ENCODE results near the gene EVI5.
"Not testable (repeated sequence)": the region's sequence is repeated elsewhere in the genome, so short reads cannot be mapped to it uniquely, and the experiment has no call there.

GRCh38 chr1:92773749-92774148, 11.2 kb downstream of the EVI5 start:
- not testable (repeated sequence) for TF ChIP-seq POLR2A, CTCF (IDR thresholded peaks at IDR 0.05)

Measured in body of pancreas (tissue), 4 donors.